SK-N-SH treated with all-trans-retinoic acid at 6 μM for 48 hours (cell line): ENCODE measurements around the gene RRAD.

ENCODE experiments used
- BACH2 ChIP-seq: fragments of 250-450 bp; sonication (Bioruptor Pico); IDR thresholded peaks from 2 replicates; pipeline ENCODE4 v1.9.0; 2021; ENCODE audit warnings: mild to moderate bottlenecking, borderline replicate concordance
- CREB5 ChIP-seq: fragments of 250-450 bp; sonication (Bioruptor Pico); IDR thresholded peaks from 2 replicates; pipeline ENCODE4 v1.5.1; 2020; ENCODE audit warnings: low read depth, mild to moderate bottlenecking, moderate library complexity
- ISL1 ChIP-seq: fragments of 250-450 bp; sonication (Bioruptor Pico); IDR thresholded peaks from 2 replicates; pipeline ENCODE4 v2.1.2; 2022; ENCODE audit warnings: mild to moderate bottlenecking, moderate library complexity
- OSR1 ChIP-seq: fragments of 250-450 bp; sonication (Bioruptor Pico); IDR thresholded peaks from 2 replicates; pipeline ENCODE4 v1.8.0; 2022; ENCODE audit warnings: moderate library complexity, mild to moderate bottlenecking, inconsistent platforms
- PATZ1 ChIP-seq: fragments of 250-450 bp; sonication (Bioruptor Pico); IDR thresholded peaks from 2 replicates; pipeline ENCODE4 v1.8.0; 2020; ENCODE audit warnings: mild to moderate bottlenecking, moderate library complexity, borderline replicate concordance
- POU6F1 ChIP-seq: fragments of 250-450 bp; sonication (Bioruptor Pico); IDR thresholded peaks from 2 replicates; pipeline ENCODE4 v1.8.0; 2021; ENCODE audit warnings: low read depth, mild to moderate bottlenecking, moderate library complexity, borderline replicate concordance
- RARB ChIP-seq: fragments of 250-450 bp; sonication (Bioruptor Pico); IDR thresholded peaks from 2 replicates; pipeline ENCODE4 v1.8.0; 2021; ENCODE audit warnings: mild to moderate bottlenecking, moderate library complexity
- SNAI2 ChIP-seq: fragments of 250-450 bp; sonication (Bioruptor Pico); IDR thresholded peaks from 2 replicates; pipeline ENCODE4 v1.5.0; 2020; ENCODE audit warnings: mild to moderate bottlenecking, moderate library complexity
- TCF4 ChIP-seq: fragments of 250-450 bp; sonication (Bioruptor Pico); IDR thresholded peaks from 2 replicates; pipeline ENCODE4 v1.8.0; 2021; ENCODE audit warnings: mild to moderate bottlenecking, moderate library complexity, borderline replicate concordance
- ZFP30 ChIP-seq: fragments of 450-650 bp; formaldehyde crosslinking; IDR thresholded peaks from 2 replicates; pipeline ENCODE4 v1.5.0; 2022; ENCODE audit warnings: mild to moderate bottlenecking, moderate library complexity
- ZNF565 ChIP-seq: fragments of 450-650 bp; formaldehyde crosslinking; conservative IDR thresholded peaks from 2 replicates; pipeline ENCODE4 v1.5.0; 2020; ENCODE audit warnings: low read depth, mild to moderate bottlenecking, moderate library complexity

GRCh38 chr16:66947302-66948065, 22.1 kb upstream of the RRAD start:
- TF ChIP-seq POU6F1 (CRISPR knock-in tag) (no peak), ZFP30 (CRISPR knock-in tag) (no peak), CREB5 (CRISPR knock-in tag) (no peak), BACH2 (CRISPR knock-in tag) (no peak), RARB (no peak), PATZ1 (CRISPR knock-in tag) (no peak), OSR1 (CRISPR knock-in tag) (no peak), SNAI2 (CRISPR knock-in tag) (no peak), ZNF565 (CRISPR knock-in tag) (no peak), TCF4 (CRISPR knock-in tag) (no peak), ISL1 (CRISPR knock-in tag) (no peak)
